Measurements from ENCODE around the gene NRXN3. TPM values are rescaled to one million over a fixed set of nuclear protein-coding genes. Genes with fewer than 3 reads are reported as not detected.

NRXN3 gene
- total RNA-seq, 1 donor from 2014 or later, result not detected

DNA sequence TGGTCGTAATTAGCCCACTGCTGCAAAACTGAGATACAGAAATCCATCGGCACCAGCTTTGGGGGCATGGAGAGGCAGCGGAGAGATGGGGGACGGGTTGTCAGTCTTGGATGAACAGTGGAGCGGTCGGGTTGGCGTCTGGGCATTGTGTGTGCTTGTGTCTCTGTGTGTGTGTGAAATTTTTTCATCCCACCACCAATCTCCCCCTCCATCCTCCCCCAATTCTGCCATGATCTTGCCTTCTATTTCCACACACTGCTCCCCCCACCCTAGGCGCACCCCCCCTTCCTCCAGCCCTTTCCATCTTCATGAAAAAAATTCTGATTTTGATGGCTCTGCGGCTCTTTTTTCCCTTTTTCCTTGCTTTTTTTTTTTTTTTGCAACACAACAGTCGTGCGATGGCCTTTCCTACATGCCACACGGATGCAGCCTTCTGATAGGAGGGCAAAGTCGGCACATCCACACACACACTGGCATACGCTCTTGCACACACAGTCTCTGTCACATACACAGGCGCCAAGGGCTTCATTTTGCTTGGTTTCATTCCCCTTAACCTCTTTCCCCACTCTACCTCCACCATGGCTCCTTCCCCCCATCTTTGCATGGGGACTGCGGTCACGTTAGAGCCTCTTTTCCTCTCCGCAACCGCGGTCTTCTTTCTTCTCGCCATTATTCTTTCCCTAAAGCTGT lies 3.3 kb downstream of the NRXN3 start:
- intact Hi-C loops (cut with micrococcal nuclease), result no loop called here

- intact Hi-C loops (cut with micrococcal nuclease), result no loop called here
Measured at GRCh38 chr14:78175412-78175811, 5.2 kb downstream of the NRXN3 start.

- intact Hi-C loops (cut with micrococcal nuclease), result no loop called here
Measured at GRCh38 chr14:78178071-78178470, 7.9 kb downstream of the NRXN3 start.

- intact Hi-C loops (cut with micrococcal nuclease), result no loop called here
Measured at GRCh38 chr14:78178971-78179370, 8.8 kb downstream of the NRXN3 start.

DNA sequence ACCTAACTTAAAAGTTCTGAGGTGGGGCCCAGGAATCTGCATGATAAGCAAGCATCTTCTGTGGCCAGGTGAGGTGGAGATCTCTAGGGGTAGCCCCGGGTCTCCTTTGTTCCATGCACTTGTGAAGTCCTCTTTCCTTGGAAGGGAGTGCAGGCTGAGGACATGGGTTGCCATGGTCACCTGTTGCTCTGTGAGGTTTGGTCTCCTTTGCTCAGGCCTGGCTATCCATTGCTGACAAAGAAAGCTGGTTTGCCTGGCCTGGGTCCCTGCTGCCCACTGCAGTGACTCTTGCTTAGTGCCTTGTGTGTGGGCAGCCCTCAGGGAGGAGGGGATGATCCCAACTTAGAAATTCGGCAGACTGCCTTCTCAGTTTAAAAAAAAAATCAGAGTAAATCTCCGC lies 11.1 kb downstream of the NRXN3 start:
- intact Hi-C loops (cut with micrococcal nuclease), result no loop called here

- intact Hi-C loops (cut with micrococcal nuclease), result no loop called here
Measured at GRCh38 chr14:78182722-78183121, 12.5 kb downstream of the NRXN3 start.

- intact Hi-C loops (cut with micrococcal nuclease), result no loop called here
Measured at GRCh38 chr14:78184157-78184556, 14.0 kb downstream of the NRXN3 start.

DNA sequence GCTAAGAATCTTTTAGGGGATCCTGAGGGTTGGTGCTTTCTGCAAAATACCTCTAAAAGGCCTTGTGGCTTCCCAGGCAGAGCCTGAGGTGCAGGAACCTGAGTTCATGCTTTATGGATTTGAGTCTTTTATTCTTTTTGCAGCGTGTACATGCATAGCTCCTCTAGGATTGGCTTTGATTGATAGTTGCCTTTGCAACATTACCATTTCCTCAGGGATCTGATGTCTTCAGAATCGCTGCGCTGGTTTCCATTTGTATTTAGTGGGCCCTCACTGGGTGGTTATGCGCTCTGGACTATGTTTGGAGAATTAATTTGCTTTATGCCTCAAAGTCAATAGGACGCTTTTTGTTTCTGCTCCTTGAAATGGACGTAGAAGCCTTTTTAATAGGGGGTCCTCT lies 16.1 kb downstream of the NRXN3 start:
- intact Hi-C loops (cut with micrococcal nuclease), result no loop called here

- intact Hi-C loops (cut with micrococcal nuclease), result no loop called here
Measured at GRCh38 chr14:78188882-78189281, 18.7 kb downstream of the NRXN3 start.

- intact Hi-C loops (cut with micrococcal nuclease), result no loop called here
Measured at GRCh38 chr14:78195431-78195830, 25.3 kb downstream of the NRXN3 start.

DNA sequence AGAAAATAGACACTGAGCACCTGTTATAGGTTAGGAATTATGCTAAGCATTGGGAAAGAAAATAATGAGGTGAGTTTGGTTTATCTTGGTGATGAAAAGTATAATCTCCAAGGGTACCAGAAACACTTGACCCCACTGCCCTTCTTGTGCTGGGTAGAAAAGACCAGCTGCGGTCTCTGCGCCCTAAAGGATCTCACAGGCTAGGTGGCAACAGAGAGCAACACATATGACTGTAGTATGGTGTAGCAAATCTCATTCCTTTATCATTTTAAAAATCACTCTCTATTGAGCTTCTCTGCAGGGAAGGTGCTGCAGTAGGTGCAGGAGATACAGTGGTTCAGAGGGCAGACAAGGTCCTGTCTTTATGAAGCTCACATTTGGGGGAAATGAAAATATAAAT lies 26.1 kb downstream of the NRXN3 start:
- intact Hi-C loops (cut with micrococcal nuclease), result no loop called here

- intact Hi-C loops (cut with micrococcal nuclease), result no loop called here
Measured at GRCh38 chr14:78197051-78197450, 26.9 kb downstream of the NRXN3 start.

- intact Hi-C loops (cut with micrococcal nuclease), result no loop called here
Measured at GRCh38 chr14:78202163-78202562, 32.0 kb downstream of the NRXN3 start.

DNA sequence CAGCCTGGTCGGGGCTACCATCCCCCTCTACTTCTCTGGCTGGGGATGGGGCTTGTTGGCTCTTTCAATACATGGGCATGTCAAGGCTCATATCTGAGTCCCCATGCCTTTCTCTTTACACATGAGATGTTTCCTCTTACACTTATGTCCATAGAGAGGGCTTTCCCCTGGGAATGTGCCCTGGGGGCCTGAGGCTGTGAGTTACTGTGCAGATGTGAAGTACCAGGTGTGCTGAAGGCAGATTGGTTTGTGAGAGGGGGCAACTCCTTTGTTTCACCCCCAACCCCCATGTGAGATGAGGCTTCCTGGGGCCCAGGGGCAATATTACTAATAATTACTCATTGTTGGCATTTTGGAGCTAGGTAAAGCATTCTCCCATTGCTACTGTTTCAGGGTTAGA lies 32.8 kb downstream of the NRXN3 start:
- intact Hi-C loops (cut with micrococcal nuclease), result no loop called here

DNA sequence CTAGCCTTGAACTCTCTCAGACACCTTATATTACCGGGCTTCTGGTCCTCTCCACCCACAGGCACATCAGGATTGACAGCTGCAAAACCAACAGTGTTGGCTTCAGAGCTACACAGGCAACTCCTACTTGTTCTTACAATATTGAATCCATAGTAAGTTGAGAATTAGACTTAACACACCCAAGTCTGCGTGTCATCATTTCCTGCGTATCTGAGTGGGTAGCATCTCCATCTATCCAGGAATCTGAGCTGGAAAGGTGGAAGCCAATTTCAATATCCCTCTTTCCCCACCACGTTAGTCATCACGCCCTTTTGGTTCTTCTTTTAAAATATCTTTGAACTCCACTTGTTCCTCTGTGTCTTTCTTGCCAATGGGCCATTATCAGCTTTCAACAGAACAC lies 37.2 kb downstream of the NRXN3 start:
- intact Hi-C loops (cut with micrococcal nuclease), result no loop called here

DNA sequence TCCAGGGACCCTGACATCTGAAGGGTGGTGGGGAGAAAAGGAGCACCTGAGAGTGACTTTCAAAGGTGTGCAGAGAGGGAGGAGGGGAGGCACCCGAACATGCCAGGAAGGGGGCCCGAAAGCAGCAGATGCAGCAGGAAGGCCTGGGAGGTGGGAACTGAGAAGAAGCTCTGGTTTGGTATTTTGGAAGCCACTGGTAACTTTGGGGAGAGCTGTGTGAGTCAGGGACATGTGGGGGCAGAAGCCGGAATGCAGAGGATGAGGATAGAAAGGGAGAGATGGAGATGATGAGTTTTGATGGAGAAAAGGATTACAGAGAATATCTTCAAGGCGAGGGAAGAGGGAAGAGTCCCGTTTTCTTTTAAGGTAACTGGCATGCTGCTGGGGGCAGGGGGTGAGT lies 50.1 kb downstream of the NRXN3 start:
- intact Hi-C loops (cut with micrococcal nuclease), result no loop called here

DNA sequence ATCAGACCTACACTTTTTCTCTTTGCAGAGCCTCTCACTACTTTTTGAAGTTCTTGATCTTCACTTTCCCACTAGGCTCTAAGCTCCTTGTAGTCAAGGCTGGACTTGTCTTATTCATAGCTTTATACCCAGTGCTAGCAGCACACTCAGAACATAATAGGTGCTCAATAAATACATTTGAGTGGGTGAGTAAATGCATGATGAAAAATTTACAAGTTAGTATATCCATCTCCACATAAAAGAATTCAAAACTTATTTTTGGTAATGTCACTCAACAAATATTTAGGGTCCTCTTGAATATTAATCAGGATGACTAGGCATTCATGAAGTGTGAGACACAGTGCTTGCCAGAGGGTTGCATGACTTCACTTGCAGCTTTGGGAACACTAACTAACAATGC lies 52.6 kb downstream of the NRXN3 start:
- intact Hi-C loops (cut with micrococcal nuclease), result no loop called here

DNA sequence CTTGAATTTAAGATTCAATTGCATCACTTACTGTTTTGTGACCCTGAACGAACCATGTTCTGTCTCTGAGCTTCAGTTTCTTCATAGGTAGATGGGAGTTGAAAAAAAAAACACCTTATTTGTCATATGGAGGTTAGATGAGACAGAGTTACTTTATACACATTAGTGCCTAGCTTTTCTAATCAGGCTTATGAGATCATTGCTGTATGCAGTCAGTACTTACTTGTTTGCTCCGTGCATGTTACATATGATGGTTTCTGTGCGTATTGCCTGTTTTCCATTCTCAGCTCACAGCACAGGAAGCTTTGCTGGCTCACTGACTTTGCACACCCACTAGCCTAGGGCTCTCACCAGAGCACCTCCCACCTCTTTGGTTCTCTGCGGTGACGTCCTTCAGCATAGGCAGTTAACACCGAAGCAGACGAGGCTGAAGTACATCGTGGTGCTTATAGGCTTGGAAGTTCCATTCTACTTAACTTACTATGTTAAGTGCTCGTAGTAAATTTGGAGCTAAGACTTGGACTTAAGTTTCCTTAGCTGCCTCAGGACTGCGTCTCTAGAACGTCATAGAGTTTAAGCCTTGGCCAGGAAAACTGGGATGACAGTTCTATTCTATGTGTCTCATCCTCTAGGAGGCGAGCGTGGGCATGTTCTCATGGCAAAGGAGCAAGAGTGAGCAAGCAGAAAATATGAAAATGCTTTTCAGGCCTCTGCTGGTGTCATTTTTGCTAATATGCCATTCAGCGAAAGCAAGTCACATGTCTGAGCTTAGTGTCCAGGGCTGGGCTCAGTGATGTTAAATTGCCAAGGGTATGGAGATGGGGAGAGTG lies 57.3 kb downstream of the NRXN3 start:
- intact Hi-C loops (cut with micrococcal nuclease), result no loop called here

GRCh38 chr14:78228702-78229327 lies 58.6 kb downstream of the NRXN3 start:
- intact Hi-C loops (cut with micrococcal nuclease), result no loop called here

DNA sequence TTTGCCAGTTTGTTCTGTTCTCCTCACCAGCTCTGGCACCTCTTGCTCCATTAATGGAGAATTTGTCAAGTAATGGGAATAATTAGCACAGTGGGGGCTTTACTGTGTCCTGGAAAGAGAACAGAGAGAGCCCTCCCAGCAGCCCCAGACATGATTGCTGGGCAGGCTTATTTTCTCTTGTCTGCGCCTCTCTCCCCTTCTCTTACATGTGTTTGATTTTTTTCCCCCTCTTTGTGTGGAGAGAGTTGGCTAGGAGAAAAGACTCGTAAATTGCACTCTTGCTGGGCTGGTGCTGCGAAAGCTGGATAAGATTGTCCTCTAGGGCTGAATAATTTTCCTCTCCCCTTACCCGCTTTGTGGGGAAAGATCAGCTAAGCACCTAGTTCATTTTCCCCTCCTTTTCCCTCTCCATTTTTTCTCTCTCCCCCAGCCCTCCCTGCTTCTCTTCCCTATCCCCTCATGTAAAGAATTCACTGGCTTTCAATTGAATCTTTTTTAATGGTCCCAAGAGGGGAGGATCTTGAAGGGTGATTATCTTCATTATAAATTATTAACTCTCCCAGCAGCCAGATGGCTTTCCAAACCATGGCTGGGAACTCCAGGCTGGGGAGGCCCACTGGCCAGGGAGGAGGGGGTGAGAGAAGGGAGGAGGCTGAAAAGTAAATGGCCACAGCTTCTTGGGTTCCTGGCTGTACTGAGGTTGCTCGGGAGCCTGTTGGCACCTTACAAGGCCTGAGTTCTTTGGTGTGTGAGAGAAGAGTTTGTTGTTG lies 62.2 kb downstream of the NRXN3 start:
- intact Hi-C loops (cut with micrococcal nuclease), result no loop called here

- intact Hi-C loops (cut with micrococcal nuclease), result no loop called here
Measured at GRCh38 chr14:78238141-78238540, 68.0 kb downstream of the NRXN3 start.

DNA sequence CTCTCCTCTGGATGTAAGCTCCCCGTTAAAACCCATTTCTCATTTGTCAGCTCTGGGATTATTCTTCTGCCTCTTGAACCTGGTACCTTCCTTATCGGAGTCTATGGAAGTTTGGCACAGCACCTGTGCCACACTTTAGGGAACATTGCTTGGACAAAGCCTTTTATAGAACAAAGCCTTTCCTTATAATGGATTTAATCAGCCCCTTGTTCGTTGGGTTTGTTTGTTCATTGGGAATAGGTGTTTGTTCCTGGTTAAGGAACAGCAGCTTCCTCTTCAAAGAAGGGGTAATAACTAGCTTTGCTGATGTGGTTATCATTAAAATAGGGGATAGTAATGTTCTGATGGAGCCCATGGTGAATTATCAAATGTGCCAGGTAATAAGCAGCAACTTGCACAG lies 70.4 kb downstream of the NRXN3 start:
- intact Hi-C loops (cut with micrococcal nuclease), result no loop called here

Data from T-helper 1 cell treated with Interleukin-12 subunit alpha and Interleukin-12 subunit beta and Interleukin-4 antibody, amounts not matched to agents 30 ng/mL and 1 ng/mL, for 36 hours (primary cell).